Panc1 (cell line): Measurements from ENCODE around the gene AIRE. TPM values are rescaled to one million over a fixed set of nuclear protein-coding genes. Genes with fewer than 3 reads are reported as not detected.

Experiments
- ATAC-seq: fragments of 200-7000 bp; cut with Tn5 transposase; 2 replicates; pipeline ENCODE4 v1.9.1; 2020; ENCODE audit warnings: mild to moderate bottlenecking, moderate library complexity
- BruUV-seq: library from RNA; stranded (reverse); fragments of 400-500 nt; replicated peaks from 2 replicates; lab custom pipeline; 2021; lab: Mats Ljungman, UMichigan
- CTCF ChIA-PET: fragments of 300-600 bp; sonication (Branson Sonifier 250); formaldehyde crosslinking; loops from one replicate; lab custom pipeline; 2022; ENCODE audit warnings: antibody characterized with exemption; lab: Charles Lee
- POLR2A ChIA-PET: fragments of 300-600 bp; sonication (Branson Sonifier 250); formaldehyde crosslinking; loops from one replicate; lab custom pipeline; 2022; ENCODE audit warnings: antibody characterized with exemption; lab: Charles Lee
- DNase-seq: peaks from one replicate; pipeline ENCODE4 v3.0.0-alpha.2; 2010; ENCODE audit warnings: low read depth, low spot score
- H3K27ac ChIP-seq: 2 replicates; pipeline ENCODE4 v1.5.1; 2011; ENCODE audit warnings: mild to moderate bottlenecking, low read length, inconsistent platforms
- H3K27me3 ChIP-seq: fragments of 200-500 bp; sonication (Bioruptor generic); 2 replicates; pipeline ENCODE4 v1.6.0; 2014; ENCODE audit warnings: low read length, inconsistent platforms; ENCODE audit not compliant: control insufficient read depth, insufficient read depth
- H3K36me3 ChIP-seq: fragments of 200-500 bp; sonication (Bioruptor generic); 2 replicates; pipeline ENCODE4 v1.5.1; 2014; ENCODE audit warnings: inconsistent platforms, mild to moderate bottlenecking, low read length, moderate library complexity; ENCODE audit not compliant: control insufficient read depth, insufficient read depth
- H3K4me1 ChIP-seq: 2 replicates; pipeline ENCODE4 v1.5.1; 2011; ENCODE audit warnings: inconsistent platforms, mild to moderate bottlenecking, low read length, moderate library complexity; ENCODE audit not compliant: control insufficient read depth, insufficient read depth
- H3K4me3 ChIP-seq, 2 experiments: 2 replicates each; pipeline ENCODE4 v1.5.1; 2011 to 2012; ENCODE audit warnings: low read depth in 2 of 2, low read length in 2 of 2, mild to moderate bottlenecking in 2 of 2, inconsistent platforms in 1 of 2, moderate library complexity in 1 of 2
- H3K9me3 ChIP-seq: fragments of 200-500 bp; sonication (Bioruptor generic); 2 replicates; pipeline ENCODE4 v1.5.1; 2014; ENCODE audit warnings: low read depth, mild to moderate bottlenecking, inconsistent platforms, low read length, moderate library complexity; ENCODE audit not compliant: control insufficient read depth, insufficient read depth
- POLR2AphosphoS5 ChIP-seq: IDR thresholded peaks from 2 replicates; pipeline ENCODE4 v1.6.1; 2012; ENCODE audit warnings: mild to moderate bottlenecking, low read depth, low read length, moderate library complexity
- SIN3A ChIP-seq: IDR thresholded peaks from 2 replicates; pipeline ENCODE4 v1.6.1; 2012; ENCODE audit warnings: low read depth, mild to moderate bottlenecking, low read length, moderate library complexity, borderline replicate concordance; ENCODE audit not compliant: insufficient read depth
- TCF7L2 ChIP-seq: IDR thresholded peaks from 2 replicates; pipeline ENCODE4 v1.6.1; 2011; ENCODE audit warnings: mild to moderate bottlenecking, low read depth, low read length, inconsistent platforms
- in situ Hi-C: cut with HindIII; loops from 2 replicates; pipeline ENCODE4 v1.10.0; 2016; ENCODE audit warnings: low sequenced_read_pairs, low pct_unique_long_range_greater_than_20kb
- intact Hi-C: fragments of 100-400 bp; cut with micrococcal nuclease; formaldehyde crosslinking; loops from one replicate; pipeline ENCODE4 v1.10.0; 2022; ENCODE audit not compliant: unreplicated experiment
- total RNA-seq: library from RNA; stranded (reverse); gene quantifications from one replicate; pipeline ENCODE4 v1.2.1, GENCODE V29; 2021; ENCODE audit not compliant: unreplicated experiment
- TF ChIP-seq, protein P1 (sequence below), 2 experiments: IDR thresholded peaks; 2 replicates each; pipeline ENCODE4 v1.6.1; 2011 to 2012; ENCODE audit warnings: low read depth in 2 of 2, control low read depth in 1 of 2, low read length in 1 of 2, mild to moderate bottlenecking in 1 of 2, moderate library complexity in 1 of 2; ENCODE audit not compliant: insufficient read depth in 1 of 2
- TF ChIP-seq, protein P2 (sequence below): fragments of 450-650 bp; IDR thresholded peaks from 2 replicates; pipeline ENCODE4 v1.5.1; 2017; ENCODE audit warnings: mild to moderate bottlenecking

AIRE gene
- total RNA-seq, 1 experiment from 2014 or later, result not detected

DNA sequence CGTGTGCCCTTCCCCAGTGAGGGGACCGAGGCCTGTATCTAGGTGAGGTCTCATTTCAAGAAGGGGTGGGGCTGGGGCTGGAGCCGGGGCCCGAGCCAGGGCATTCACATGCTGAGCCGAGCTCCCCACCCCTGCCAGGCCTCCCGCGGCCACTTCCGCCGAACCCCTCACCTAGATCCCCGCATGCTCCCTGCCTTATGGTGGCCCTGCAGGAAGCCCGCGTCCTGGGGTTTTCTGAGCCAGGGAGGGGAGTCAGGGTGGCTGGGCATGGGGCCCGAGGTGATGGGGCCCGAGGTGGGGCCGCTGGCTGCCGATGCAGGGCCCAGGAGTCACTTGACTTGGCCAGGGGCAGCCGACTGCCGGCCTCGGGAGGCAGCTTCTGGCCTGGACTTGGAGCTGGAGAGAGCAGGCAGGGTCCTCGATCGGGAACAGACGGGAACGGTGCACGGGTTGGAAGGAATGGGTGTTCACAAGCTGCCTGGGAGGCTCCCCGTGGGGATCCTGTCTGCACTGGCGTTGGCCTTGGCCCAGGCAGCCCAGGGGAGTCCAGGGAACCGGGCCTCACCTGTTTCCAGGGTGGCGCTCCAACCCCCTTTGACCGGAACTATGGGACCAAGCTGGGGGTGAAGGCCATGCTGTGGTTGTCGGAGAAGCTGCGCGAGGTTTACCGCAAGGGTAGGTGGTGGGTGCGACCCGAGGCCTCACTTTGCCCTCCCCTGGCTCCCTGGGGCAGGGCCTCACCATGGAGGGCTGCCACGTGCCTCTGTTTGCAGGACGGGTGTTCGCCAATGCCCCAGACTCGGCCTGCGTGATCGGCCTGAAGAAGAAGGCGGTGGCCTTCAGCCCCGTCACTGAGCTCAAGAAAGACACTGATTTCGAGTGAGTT is 40.0 kb downstream of the AIRE start:
- in situ Hi-C loops (no loop called here), intact Hi-C loops (no loop called here)
- TF ChIP-seq, protein P1, sequence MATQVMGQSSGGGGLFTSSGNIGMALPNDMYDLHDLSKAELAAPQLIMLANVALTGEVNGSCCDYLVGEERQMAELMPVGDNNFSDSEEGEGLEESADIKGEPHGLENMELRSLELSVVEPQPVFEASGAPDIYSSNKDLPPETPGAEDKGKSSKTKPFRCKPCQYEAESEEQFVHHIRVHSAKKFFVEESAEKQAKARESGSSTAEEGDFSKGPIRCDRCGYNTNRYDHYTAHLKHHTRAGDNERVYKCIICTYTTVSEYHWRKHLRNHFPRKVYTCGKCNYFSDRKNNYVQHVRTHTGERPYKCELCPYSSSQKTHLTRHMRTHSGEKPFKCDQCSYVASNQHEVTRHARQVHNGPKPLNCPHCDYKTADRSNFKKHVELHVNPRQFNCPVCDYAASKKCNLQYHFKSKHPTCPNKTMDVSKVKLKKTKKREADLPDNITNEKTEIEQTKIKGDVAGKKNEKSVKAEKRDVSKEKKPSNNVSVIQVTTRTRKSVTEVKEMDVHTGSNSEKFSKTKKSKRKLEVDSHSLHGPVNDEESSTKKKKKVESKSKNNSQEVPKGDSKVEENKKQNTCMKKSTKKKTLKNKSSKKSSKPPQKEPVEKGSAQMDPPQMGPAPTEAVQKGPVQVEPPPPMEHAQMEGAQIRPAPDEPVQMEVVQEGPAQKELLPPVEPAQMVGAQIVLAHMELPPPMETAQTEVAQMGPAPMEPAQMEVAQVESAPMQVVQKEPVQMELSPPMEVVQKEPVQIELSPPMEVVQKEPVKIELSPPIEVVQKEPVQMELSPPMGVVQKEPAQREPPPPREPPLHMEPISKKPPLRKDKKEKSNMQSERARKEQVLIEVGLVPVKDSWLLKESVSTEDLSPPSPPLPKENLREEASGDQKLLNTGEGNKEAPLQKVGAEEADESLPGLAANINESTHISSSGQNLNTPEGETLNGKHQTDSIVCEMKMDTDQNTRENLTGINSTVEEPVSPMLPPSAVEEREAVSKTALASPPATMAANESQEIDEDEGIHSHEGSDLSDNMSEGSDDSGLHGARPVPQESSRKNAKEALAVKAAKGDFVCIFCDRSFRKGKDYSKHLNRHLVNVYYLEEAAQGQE (IDR thresholded peaks at IDR 0.05; ENCODE audit: insufficient read depth in 1 of 2, low read depth in 2 of 2, low read length in 1 of 2), result no peak
- TF ChIP-seq TCF7L2 (no peak), POLR2AphosphoS5 (no peak), SIN3A (no peak)
- TF ChIP-seq, protein P2, sequence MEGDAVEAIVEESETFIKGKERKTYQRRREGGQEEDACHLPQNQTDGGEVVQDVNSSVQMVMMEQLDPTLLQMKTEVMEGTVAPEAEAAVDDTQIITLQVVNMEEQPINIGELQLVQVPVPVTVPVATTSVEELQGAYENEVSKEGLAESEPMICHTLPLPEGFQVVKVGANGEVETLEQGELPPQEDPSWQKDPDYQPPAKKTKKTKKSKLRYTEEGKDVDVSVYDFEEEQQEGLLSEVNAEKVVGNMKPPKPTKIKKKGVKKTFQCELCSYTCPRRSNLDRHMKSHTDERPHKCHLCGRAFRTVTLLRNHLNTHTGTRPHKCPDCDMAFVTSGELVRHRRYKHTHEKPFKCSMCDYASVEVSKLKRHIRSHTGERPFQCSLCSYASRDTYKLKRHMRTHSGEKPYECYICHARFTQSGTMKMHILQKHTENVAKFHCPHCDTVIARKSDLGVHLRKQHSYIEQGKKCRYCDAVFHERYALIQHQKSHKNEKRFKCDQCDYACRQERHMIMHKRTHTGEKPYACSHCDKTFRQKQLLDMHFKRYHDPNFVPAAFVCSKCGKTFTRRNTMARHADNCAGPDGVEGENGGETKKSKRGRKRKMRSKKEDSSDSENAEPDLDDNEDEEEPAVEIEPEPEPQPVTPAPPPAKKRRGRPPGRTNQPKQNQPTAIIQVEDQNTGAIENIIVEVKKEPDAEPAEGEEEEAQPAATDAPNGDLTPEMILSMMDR, result no peak
- ChIA-PET CTCF (no interaction called here), POLR2A (no interaction called here)
- H3K4me1 ChIP-seq, result no peaks in the 10 kb centered on the region; the same call in 1 of the 2 replicates
- ATAC-seq, result no peak
- H3K9me3 ChIP-seq, result no peaks in the 10 kb centered on the region
- BruUV-seq, result no TSS peak
- no peak for DNase-seq
- H3K27me3 ChIP-seq, result no peaks in the 10 kb centered on the region
- no peak overlapping the region for H3K27ac ChIP-seq
- no peaks in the 10 kb centered on the region for H3K36me3 ChIP-seq
- no peak overlapping the region for H3K4me3 ChIP-seq

DNA sequence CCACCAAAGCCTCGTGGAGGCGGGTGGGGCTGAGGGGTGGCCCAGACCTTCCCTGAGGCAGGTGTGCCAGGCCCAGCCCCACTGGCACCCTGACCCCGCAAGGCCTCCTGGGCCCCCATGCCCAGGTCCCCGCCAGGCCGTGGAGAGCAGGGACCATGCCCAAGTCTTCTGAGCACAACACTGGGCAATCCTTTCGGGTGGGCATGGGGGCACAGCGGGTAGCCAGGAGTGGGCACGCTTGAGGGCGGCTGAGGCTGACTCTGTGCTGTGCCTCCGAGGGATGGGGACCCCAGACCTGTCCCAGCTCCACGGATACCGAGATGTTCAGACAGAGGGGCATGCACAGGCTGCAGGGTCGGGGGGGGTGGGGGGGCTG is 40.6 kb downstream of the AIRE start:
- DNase-seq (no peak), ATAC-seq (no peak)
- H3K27ac ChIP-seq, result no peak overlapping the region
- in situ Hi-C loops (no loop called here), intact Hi-C loops (no loop called here)
- H3K9me3 ChIP-seq, result no peaks in the 10 kb centered on the region
- no peaks in the 10 kb centered on the region for H3K27me3 ChIP-seq
- no TSS peak for BruUV-seq
- no peak overlapping the region for H3K4me3 ChIP-seq
- no peak for TF ChIP-seq POLR2AphosphoS5
- TF ChIP-seq, protein P2, result no peak
- TF ChIP-seq, protein P1 (IDR thresholded peaks at IDR 0.05; ENCODE audit: insufficient read depth in 1 of 2, low read depth in 2 of 2, low read length in 1 of 2), result no peak
- no peak for TF ChIP-seq TCF7L2
- no peak for TF ChIP-seq SIN3A
- CTCF ChIA-PET, result no interaction called here
- no peaks in the 10 kb centered on the region; the same call in 1 of the 2 replicates for H3K4me1 ChIP-seq
- POLR2A ChIA-PET, result no interaction called here
- no peaks in the 10 kb centered on the region for H3K36me3 ChIP-seq
